DLD1 (cell line): ENCODE measurements around the gene FOXC2.

ENCODE experiments used
- in situ Hi-C: cut with HindIII; loops from 2 replicates; pipeline ENCODE4 v1.10.0; 2017; ENCODE audit warnings: low sequenced_read_pairs

The FOXC2 gene

DNA sequence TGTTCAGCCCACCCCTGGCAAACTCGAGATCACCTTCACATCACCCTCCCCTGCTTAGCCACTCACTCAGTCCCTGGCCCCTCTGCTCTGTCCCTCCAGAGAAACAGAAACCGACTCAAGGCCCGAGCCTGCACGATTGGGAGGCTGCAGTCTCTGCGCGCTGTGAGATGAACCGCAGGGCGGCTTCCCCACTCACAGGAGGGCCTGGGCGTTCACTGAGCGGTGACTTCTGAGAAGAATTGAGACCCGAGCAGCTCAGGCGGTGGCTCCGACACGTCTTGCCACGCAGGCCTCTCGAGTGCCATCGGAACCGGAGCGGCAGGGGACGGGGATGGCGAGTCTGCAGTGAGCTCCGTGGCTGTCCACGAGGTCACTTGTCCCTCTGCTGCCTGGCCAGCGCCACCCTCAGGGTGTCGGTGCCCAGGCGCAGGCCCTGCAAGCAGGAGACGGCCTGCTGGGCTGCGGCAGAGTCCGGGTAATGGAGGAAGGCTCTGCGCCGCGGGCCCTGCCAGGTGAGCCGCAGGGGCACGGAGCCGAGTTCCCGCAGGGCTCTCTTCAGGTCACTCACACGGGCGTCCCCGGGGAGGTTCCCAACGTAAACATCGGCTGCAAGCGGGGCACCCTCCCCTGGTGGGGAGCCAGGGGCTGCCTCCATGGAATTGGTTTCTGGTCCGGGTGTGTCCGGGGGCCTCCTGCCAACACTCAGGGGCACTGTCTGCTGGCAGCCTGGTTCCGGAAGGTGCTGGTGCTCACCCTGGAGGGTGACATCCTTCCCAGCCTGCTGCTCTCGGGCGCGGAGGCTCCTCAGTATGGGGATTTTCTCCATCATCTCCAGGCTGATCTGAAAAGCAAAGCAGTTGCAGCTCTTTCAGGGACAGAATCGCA is 34.7 kb upstream of the FOXC2 start:
- in situ Hi-C loops = no loop called here

DNA sequence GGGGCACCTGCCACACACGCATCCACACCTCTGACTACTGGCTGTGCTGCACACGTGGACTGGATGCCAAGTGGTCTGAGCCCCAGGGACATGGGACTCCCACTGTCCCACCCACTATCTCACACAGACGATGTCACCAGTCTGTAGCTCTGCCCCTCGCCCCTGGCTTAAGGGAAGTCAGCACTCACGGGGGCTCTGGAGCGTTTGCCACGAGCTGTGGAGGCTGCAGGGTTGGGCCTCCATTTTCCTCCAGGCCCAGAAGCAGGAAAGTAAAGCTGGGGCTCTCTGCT is 34.2 kb upstream of the FOXC2 start:
- in situ Hi-C loops = no loop called here

GRCh38 chr16:86533076-86533475 is 33.6 kb upstream of the FOXC2 start:
- in situ Hi-C loops = no loop called here

- in situ Hi-C loops = no loop called here
These were observed 32.8 kb upstream of the FOXC2 start for GRCh38 chr16:86533767-86534351.

- in situ Hi-C loops = no loop called here
These were observed 31.6 kb upstream of the FOXC2 start for GRCh38 chr16:86534779-86535615.

- in situ Hi-C loops = no loop called here
These were observed 30.0 kb upstream of the FOXC2 start for GRCh38 chr16:86536621-86537020.

- in situ Hi-C loops = no loop called here
These were observed 29.1 kb upstream of the FOXC2 start for GRCh38 chr16:86537486-86537885.

GRCh38 chr16:86538196-86538780 is 28.3 kb upstream of the FOXC2 start:
- in situ Hi-C loops = no loop called here

DNA sequence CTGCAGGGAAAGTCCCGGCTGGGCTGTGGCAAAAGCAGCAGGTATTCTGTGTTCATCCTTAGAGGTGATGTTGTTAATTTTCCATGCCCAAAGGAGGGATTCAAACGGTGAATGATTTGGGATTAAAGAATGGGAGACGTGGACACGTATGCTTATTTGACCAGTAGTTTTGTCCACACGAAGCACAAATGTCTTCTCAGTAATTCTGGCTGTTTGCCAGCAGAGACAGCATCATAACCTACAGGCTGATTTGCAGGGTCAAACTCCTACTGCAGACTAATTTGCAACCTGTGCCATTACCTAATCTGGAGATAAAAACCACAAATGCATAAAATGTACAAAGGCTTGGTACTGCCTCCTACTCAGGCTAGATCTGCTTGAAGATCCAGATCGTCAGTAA is 25.7 kb upstream of the FOXC2 start:
- in situ Hi-C loops = no loop called here

GRCh38 chr16:86541560-86541959 is 25.1 kb upstream of the FOXC2 start:
- in situ Hi-C loops = no loop called here

DNA sequence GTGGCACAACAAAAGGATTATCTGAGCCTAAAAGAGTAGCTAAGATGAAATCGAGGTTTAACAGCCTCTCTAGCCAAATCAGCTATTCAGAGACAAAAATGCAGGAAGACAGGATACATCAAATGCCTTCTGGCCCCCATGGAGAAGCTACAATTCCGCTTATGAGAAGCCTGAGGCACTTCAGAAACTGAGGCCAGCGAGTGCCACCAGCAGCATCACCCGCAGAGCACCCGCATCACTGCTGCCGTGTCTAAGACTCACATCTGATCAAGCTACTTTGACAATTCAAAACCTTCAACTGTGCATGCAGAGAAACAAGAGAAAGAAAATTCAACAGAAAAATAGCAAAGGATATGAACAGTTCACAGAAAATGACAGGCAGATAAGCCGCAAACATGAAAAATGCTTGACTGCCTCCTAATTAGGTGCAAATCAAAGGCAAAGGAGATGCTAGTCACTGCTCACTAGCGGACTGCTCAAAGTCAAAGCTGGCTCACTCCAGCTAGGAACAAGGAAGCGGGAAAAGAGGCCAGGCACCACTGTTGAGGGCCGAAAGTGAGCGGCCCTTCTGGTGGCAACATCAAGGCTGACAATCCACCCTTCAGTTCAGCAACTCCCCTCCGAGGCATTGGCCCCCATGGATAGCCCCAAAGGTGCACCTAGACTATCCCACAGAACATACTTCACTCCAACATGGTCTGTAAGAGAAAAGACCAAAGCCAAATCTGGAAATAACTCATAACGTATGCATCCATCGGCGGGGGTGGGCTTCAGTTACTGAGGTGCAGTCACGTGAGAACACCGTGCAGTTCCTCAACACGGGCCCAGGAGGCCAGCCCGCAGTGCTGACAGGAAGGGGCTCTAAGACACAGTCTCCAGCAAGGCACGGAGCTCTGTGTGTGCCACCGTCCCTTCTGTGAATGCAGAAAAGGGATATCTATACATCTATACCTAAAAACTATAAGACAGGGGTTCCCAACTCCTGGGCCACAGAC is 23.6 kb upstream of the FOXC2 start:
- in situ Hi-C loops = no loop called here

GRCh38 chr16:86545481-86545880 is 21.1 kb upstream of the FOXC2 start:
- in situ Hi-C loops = no loop called here

GRCh38 chr16:86545954-86546637 is 20.5 kb upstream of the FOXC2 start:
- in situ Hi-C loops = no loop called here

- in situ Hi-C loops = no loop called here
These were observed 20.0 kb upstream of the FOXC2 start for GRCh38 chr16:86546638-86547013.

DNA sequence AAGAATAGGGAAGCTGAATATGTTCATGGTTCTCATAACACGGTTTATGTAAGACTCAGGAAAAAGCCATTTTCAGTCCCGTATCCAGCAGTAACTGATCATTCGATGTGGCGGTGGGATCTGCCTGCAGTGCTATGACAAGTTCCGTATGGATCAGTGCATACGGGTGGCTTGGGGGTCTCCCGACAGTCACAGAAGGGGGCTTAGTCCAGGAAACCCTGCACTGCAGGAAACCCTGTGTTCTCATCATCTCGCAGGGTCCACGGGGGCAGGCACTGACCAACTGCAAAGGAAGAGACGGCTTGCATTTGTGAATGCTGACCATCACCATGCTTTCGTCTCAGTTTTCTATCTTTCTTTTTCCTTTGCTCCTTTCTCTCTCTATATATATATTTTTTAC is 19.3 kb upstream of the FOXC2 start:
- in situ Hi-C loops = no loop called here

DNA sequence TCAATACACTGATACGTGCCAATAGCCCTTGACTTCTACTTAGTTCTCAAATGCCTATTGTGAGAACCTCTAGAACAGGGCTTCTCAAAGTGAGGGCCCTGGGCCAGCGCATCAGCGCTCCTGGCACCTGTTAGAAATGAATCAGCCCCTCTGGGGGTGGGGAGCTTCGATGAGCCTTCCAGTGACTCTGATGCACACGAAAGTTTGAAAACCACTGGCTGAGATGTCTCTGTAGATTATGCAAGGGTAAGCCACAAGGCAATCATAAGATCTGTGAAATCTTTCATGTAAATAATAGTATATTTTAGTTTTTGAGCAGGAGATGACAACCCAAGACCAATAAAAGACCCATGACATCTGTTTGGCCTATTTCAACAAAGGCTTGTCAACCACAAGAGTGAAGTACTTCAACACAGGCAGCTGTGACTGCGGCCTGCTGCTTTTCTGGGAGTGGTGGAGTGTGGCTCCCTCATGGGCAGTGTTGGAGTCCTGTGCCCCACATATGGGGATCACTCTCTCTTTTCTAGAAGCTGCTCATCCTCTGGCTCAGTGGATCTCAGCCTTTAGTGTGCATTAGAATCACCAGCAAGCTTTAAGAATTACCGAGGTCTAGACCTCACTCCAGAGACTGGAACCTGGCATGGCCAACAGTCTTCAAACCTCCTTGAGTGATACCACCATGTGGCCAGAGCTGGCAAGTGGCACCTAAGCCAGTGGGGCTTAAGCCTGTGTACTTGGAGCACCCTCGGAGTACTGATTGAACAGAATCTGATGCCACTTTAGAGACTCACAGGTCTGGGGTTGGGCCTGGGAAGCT is 17.3 kb upstream of the FOXC2 start:
- in situ Hi-C loops = no loop called here

DNA sequence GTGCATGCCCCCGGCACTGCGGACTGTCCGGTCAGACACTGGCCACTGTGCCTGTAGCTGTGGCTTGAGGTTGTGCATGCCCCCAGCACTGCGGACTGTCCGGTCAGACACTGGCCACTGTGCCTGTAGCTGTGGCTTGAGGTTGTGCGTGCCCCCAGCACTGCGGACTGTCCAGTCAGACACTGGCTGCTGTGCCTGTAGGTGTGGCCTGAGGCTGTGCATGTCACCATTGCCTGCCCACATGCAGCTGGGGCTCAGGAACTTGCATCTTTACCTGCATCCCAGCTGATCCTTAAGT is 16.8 kb upstream of the FOXC2 start:
- in situ Hi-C loops = loop anchor here (25.0 kb wide), 1 partner anchor 212 kb away; no protein-coding TSS in a partner anchor

DNA sequence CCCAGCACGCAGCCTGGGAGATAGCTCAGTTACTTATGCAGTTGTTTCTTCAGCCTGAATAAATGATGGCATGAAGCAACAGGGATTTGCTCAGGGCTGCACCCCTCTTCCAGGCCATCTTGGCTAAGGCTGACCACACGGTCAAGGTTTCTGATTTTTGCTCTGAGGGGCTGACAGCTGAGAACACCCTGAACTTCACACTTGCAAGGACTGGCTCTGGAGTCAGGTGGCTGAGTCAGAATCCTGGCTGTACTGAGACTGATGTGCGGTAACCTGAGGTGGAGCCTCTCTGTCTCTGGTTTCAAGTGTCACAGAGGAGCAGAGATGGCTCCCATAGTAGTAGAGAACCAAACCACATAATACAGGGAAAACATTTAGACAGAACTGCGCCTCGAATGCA is 16.3 kb upstream of the FOXC2 start:
- in situ Hi-C loops = loop anchor here (25.0 kb wide), 1 partner anchor 212 kb away; no protein-coding TSS in a partner anchor

DNA sequence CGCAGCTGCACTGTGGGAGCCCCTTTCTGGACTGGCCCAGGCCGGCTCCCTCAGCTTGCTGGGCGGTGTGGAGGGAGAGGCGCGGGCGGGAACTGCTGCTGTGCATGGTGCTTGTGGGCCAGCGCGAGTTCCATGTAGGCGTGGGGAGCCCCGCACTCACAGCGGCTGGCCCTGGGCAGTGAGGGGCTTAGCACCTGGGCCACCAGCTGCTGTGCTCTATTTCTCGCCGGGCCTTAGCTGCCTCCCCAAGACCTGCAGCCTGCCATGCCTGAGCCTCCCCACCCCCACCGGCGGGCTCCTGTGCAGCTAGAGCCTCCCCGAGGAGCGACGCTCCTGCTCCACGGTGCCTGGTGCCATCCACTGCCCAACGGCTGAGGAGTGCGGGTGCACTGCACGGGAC is 13.3 kb upstream of the FOXC2 start:
- in situ Hi-C loops = loop anchor here (25.0 kb wide), 1 partner anchor 209 kb away; no protein-coding TSS in a partner anchor
